Measurements from ENCODE around the gene TPM2. TPM values are rescaled to one million over a fixed set of nuclear protein-coding genes. Genes with fewer than 3 reads are reported as not detected.

Gene TPM2
- total and polyA plus RNA-seq, 9 of the 15 experiments (the other 6 are each of a cell fraction or from before 2014, with no cell fraction given) = 0.28 to 16.1 (median 4.5) TPM

DNA sequence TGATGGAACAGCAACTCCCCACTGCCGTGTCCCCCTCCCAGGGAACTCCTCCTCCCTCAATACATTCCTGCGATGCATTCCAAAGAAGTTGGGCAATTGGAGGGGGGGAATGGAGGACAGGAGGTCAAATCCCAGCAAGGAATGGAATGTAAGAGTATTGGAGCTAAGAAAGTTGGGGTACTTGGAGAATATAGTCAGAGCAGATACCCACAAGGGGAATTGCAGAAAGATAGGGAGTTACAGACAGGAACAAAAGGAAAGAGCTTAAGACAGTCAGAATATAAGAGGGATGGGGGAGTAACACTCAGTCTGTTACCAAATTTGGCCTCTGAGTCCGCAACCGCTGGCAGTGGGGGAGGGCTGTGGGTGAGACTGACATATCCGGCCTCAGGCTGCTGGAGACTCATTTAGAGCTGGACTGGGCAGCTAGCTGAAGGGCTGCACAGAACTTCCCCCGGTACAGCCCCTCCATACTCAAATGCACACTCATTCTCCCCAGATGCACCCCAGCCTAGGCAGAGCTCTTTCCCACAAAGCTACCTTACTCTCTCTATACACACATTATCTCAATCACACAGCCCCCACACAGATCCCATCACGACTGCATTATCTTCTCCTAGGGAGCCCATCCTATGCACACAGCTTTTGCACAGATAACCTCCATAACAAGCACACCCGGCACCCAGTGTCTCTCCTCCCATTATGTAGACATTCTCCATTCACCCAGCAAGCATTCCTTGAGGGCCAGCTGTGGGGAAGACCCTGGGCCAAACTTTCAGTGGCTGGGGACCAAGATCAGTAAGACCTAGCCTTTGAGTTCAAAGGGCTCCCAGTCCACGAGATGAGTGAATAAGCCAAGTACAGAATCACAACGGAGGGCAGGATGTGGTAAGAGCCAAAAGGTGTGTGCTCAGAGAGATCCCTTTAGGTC is 38.6 kb upstream of the TPM2 start (continued):
- TF ChIP-seq NONO (IDR thresholded peaks at IDR 0.05; ENCODE audit: low read depth in 2 of 2, low read length in 1 of 2) (no peak), MTA3 (IDR thresholded peaks at IDR 0.05; ENCODE audit: borderline replicate concordance) (peak; percentile 59; the same call in 1 of the 2 replicates), ZNF444 (CRISPR knock-in tag; IDR thresholded peaks at IDR 0.05) (0 out of 2 replicates have a peak, but pooled peaks have one; percentile 56), SP1 (CRISPR knock-in tag; IDR thresholded peaks at IDR 0.05) (no peak), ZNF583 (CRISPR knock-in tag; IDR thresholded peaks at IDR 0.05) (no peak), NRF1 (conservative IDR thresholded peaks at IDR 0.05 in 1 of 2, IDR thresholded peaks at IDR 0.05 in 1 of 2) (no peak), ZNF217 (CRISPR knock-in tag; IDR thresholded peaks at IDR 0.05) (no peak), KLF6 (CRISPR knock-in tag; IDR thresholded peaks at IDR 0.05; ENCODE audit: borderline replicate concordance) (no peak), ZNF140 (CRISPR knock-in tag; IDR thresholded peaks at IDR 0.05) (no peak), IFI16 (CRISPR knock-in tag; IDR thresholded peaks at IDR 0.05) (no peak), WHSC1 (IDR thresholded peaks at IDR 0.05; ENCODE audit: low read length) (no peak), ZNF311 (CRISPR knock-in tag; IDR thresholded peaks at IDR 0.05) (no peak), BMI1 (IDR thresholded peaks at IDR 0.05; ENCODE audit: low read length) (no peak), CREBBP (IDR thresholded peaks at IDR 0.05; ENCODE audit: low read depth, low read length) (no peak)
- TF ChIP-seq, protein P1, sequence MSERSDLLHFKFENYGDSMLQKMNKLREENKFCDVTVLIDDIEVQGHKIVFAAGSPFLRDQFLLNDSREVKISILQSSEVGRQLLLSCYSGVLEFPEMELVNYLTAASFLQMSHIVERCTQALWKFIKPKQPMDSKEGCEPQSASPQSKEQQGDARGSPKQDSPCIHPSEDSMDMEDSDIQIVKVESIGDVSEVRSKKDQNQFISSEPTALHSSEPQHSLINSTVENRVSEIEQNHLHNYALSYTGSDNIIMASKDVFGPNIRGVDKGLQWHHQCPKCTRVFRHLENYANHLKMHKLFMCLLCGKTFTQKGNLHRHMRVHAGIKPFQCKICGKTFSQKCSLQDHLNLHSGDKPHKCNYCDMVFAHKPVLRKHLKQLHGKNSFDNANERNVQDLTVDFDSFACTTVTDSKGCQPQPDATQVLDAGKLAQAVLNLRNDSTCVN (CRISPR knock-in tag; IDR thresholded peaks at IDR 0.05) = no peak
- TF ChIP-seq, protein P2, sequence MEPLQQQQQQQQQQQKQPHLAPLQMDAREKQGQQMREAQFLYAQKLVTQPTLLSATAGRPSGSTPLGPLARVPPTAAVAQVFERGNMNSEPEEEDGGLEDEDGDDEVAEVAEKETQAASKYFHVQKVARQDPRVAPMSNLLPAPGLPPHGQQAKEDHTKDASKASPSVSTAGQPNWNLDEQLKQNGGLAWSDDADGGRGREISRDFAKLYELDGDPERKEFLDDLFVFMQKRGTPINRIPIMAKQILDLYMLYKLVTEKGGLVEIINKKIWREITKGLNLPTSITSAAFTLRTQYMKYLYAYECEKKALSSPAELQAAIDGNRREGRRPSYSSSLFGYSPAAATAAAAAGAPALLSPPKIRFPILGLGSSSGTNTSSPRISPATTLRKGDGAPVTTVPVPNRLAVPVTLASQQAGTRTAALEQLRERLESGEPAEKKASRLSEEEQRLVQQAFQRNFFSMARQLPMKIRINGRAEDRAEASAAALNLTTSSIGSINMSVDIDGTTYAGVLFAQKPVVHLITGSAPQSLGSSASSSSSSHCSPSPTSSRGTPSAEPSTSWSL (CRISPR knock-in tag; IDR thresholded peaks at IDR 0.05; ENCODE audit: borderline replicate concordance) = no peak
- TF ChIP-seq, protein P3, sequence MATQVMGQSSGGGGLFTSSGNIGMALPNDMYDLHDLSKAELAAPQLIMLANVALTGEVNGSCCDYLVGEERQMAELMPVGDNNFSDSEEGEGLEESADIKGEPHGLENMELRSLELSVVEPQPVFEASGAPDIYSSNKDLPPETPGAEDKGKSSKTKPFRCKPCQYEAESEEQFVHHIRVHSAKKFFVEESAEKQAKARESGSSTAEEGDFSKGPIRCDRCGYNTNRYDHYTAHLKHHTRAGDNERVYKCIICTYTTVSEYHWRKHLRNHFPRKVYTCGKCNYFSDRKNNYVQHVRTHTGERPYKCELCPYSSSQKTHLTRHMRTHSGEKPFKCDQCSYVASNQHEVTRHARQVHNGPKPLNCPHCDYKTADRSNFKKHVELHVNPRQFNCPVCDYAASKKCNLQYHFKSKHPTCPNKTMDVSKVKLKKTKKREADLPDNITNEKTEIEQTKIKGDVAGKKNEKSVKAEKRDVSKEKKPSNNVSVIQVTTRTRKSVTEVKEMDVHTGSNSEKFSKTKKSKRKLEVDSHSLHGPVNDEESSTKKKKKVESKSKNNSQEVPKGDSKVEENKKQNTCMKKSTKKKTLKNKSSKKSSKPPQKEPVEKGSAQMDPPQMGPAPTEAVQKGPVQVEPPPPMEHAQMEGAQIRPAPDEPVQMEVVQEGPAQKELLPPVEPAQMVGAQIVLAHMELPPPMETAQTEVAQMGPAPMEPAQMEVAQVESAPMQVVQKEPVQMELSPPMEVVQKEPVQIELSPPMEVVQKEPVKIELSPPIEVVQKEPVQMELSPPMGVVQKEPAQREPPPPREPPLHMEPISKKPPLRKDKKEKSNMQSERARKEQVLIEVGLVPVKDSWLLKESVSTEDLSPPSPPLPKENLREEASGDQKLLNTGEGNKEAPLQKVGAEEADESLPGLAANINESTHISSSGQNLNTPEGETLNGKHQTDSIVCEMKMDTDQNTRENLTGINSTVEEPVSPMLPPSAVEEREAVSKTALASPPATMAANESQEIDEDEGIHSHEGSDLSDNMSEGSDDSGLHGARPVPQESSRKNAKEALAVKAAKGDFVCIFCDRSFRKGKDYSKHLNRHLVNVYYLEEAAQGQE (IDR thresholded peaks at IDR 0.05; ENCODE audit: borderline replicate concordance) = peak; percentile 27; the same call in 1 of the 2 replicates
- TF ChIP-seq, protein P3 (CRISPR knock-in tag; IDR thresholded peaks at IDR 0.05; ENCODE audit: low read depth) = no peak
